B cell (primary cell): ENCODE results near the gene TENT5C.

Source experiments
- EZH2 ChIP-seq: IDR thresholded peaks from 2 replicates; pipeline ENCODE4 v1.6.1; 2012; ENCODE audit warnings: borderline replicate concordance, low read depth, mild to moderate bottlenecking, moderate library complexity, low read length; ENCODE audit not compliant: insufficient read depth, poor library complexity, severe bottlenecking
- TF ChIP-seq, protein P1 (sequence below): fragments of 200-600 bp; IDR thresholded peaks from one replicate; pipeline ENCODE4 v1.8.0; 2022; ENCODE audit warnings: antibody characterized with exemption, mild to moderate bottlenecking

- TF ChIP-seq, protein P1, sequence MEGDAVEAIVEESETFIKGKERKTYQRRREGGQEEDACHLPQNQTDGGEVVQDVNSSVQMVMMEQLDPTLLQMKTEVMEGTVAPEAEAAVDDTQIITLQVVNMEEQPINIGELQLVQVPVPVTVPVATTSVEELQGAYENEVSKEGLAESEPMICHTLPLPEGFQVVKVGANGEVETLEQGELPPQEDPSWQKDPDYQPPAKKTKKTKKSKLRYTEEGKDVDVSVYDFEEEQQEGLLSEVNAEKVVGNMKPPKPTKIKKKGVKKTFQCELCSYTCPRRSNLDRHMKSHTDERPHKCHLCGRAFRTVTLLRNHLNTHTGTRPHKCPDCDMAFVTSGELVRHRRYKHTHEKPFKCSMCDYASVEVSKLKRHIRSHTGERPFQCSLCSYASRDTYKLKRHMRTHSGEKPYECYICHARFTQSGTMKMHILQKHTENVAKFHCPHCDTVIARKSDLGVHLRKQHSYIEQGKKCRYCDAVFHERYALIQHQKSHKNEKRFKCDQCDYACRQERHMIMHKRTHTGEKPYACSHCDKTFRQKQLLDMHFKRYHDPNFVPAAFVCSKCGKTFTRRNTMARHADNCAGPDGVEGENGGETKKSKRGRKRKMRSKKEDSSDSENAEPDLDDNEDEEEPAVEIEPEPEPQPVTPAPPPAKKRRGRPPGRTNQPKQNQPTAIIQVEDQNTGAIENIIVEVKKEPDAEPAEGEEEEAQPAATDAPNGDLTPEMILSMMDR: no peak
- no peak for TF ChIP-seq EZH2
Observed at GRCh38 chr1:117633936-117634335, 28.1 kb downstream of the TENT5C start.
